Cardiac muscle cell (in vitro differentiated cells and primary cell): ENCODE results near the gene ATP11A. TPM values are rescaled to one million over a fixed set of nuclear protein-coding genes. Genes with fewer than 3 reads are reported as not detected.

Experiments used
- DNase-seq, 2 donors: peaks; one replicate each; pipeline versions ENCODE4 v3.0.0 to v3.0.0-alpha.2; 2010 to 2017; ENCODE audit warnings: low read depth in 1 of 2, low spot score in 1 of 2
- H3K27ac ChIP-seq: fragments of 200-600 bp; sonication (generic); 2 replicates; pipeline ENCODE4 v1.5.1; 2016
- H3K27me3 ChIP-seq: fragments of 200-600 bp; sonication (generic); 2 replicates; pipeline ENCODE4 v1.6.0; 2016; ENCODE audit warnings: control low read depth
- H3K36me3 ChIP-seq: fragments of 200-600 bp; sonication (generic); 2 replicates; pipeline ENCODE4 v1.5.1; 2016; ENCODE audit warnings: control low read depth
- H3K4me1 ChIP-seq: fragments of 200-600 bp; sonication (generic); 2 replicates; pipeline ENCODE4 v1.8.1; 2017; ENCODE audit warnings: low read depth, mild to moderate bottlenecking, mixed run types
- H3K4me3 ChIP-seq: fragments of 200-600 bp; sonication (generic); 2 replicates; pipeline ENCODE4 v1.5.1; 2016; ENCODE audit warnings: mild to moderate bottlenecking
- H3K9me3 ChIP-seq: fragments of 200-600 bp; sonication (generic); 2 replicates; pipeline ENCODE4 v1.5.1; 2017; ENCODE audit warnings: low read depth, mild to moderate bottlenecking, control low read depth
- polyA plus RNA-seq: library from polyadenylated mRNA; unstranded; fragments of >200 nt; fragmentation: Nextera tagmentation; extraction: Ambion mirVana; gene quantifications from 2 replicates; pipeline ENCODE4 v1.2.1, GENCODE V29; 2016
- total RNA-seq: library from RNA; depleted of rRNA; stranded (reverse); fragments of >200 nt; gene quantifications from 2 replicates; pipeline ENCODE4 v1.2.3, GENCODE V29; 2016
- TF ChIP-seq, protein P1 (sequence below): IDR thresholded peaks from 2 replicates; pipeline ENCODE4 v1.5.1; 2012; ENCODE audit warnings: low read depth, mild to moderate bottlenecking, low read length

Gene ATP11A
- total and polyA plus RNA-seq, 2 experiments from 2014 or later: 38.0 to 42.9 TPM

DNA sequence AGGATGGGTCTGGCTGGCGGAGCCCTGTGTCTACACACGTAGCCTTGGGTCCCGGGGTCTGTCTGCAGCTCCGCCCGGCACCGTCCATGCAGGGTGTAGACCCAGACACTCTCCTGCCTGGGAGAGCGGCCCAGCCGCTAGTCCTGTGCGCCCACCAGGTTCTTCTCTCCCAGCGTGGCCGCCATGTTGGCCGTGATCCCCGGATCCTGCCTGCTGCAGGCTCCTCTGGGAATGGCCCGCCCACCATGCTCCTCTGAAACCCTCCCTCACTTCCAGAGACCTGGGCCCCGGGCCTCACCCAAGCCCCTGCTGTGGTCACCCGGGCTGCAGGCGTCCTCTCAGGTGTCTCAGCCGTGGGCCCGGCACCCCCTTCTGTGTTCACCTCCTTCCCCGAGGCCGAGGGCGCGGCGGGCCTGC lies 221.5 kb downstream of the ATP11A start:
- no peaks in the 10 kb centered on the region for H3K36me3 ChIP-seq
- DNase-seq: no peak
- TF ChIP-seq, protein P1, sequence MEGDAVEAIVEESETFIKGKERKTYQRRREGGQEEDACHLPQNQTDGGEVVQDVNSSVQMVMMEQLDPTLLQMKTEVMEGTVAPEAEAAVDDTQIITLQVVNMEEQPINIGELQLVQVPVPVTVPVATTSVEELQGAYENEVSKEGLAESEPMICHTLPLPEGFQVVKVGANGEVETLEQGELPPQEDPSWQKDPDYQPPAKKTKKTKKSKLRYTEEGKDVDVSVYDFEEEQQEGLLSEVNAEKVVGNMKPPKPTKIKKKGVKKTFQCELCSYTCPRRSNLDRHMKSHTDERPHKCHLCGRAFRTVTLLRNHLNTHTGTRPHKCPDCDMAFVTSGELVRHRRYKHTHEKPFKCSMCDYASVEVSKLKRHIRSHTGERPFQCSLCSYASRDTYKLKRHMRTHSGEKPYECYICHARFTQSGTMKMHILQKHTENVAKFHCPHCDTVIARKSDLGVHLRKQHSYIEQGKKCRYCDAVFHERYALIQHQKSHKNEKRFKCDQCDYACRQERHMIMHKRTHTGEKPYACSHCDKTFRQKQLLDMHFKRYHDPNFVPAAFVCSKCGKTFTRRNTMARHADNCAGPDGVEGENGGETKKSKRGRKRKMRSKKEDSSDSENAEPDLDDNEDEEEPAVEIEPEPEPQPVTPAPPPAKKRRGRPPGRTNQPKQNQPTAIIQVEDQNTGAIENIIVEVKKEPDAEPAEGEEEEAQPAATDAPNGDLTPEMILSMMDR: no peak
- H3K4me3 ChIP-seq: no peak overlapping the region
- no peaks in the 10 kb centered on the region for H3K4me1 ChIP-seq
- no peaks in the 10 kb centered on the region for H3K9me3 ChIP-seq
- H3K27ac ChIP-seq: no peak overlapping the region
- no peaks in the 10 kb centered on the region for H3K27me3 ChIP-seq

DNA sequence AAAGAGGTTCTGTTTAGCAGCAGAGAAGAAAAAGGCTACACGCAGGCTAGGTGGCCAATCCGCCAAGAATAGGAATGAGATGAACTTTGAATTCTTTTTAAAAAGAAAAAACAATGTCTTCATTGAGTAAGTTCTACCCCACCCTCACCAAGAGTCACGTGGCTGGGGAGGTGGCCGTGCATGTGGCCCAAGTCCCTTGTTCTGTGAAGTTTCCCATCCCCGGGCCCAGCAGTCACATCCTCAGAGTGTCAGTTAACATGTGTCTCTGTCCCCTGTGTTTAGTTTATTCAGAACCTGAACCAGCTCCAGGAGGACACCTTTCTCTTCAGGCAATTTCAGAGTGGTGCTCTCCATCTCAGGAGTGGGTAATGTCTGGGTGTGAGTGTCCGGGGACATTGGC lies 222.0 kb downstream of the ATP11A start:
- Histone ChIP-seq H3K4me1 (no peaks in the 10 kb centered on the region), H3K4me3 (no peak overlapping the region), H3K27ac (no peak overlapping the region), H3K36me3 (no peaks in the 10 kb centered on the region), H3K9me3 (no peaks in the 10 kb centered on the region), H3K27me3 (no peaks in the 10 kb centered on the region)
- DNase-seq: no peak
- TF ChIP-seq, protein P1: no peak

DNA sequence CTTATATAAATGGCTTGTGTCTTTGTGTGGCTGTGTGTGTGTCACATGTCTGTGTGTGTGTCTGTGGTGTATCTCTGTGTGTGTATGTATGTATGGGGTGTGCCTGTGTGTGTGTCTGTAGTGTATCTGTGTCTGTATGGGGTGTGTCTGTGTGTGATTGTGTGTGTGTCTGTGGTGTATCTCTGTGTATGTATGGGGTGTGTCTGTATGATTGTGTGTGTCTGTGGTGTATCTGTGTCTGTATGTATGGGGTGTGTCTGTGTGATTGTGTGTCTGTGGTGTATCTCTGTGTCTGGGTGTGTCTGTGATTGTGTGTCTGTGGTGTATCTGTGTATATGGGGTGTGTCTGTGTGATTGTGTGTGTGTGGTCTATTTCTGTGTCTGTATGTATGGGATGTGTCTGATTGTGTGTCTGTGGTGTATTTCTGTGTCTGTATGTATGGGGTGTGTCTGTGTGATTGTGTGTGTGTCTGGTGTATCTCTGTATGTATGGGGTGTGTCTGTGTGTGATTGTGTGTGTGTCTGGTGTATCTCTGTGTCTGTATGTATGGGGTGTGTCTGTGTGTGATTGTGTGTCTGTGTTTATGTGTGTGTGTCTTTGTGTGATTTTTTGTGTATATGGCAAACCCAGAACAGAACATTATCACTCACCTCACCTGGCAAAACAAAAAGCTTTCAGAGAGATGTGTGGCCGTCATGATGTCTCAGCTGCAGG lies 223.0 kb downstream of the ATP11A start:
- no peak overlapping the region for H3K27ac ChIP-seq
- TF ChIP-seq, protein P1: no peak
- no peak overlapping the region for H3K4me3 ChIP-seq
- H3K36me3 ChIP-seq: no peaks in the 10 kb centered on the region
- H3K4me1 ChIP-seq: no peaks in the 10 kb centered on the region
- DNase-seq: no peak
- no peaks in the 10 kb centered on the region for H3K9me3 ChIP-seq
- no peaks in the 10 kb centered on the region for H3K27me3 ChIP-seq

DNA sequence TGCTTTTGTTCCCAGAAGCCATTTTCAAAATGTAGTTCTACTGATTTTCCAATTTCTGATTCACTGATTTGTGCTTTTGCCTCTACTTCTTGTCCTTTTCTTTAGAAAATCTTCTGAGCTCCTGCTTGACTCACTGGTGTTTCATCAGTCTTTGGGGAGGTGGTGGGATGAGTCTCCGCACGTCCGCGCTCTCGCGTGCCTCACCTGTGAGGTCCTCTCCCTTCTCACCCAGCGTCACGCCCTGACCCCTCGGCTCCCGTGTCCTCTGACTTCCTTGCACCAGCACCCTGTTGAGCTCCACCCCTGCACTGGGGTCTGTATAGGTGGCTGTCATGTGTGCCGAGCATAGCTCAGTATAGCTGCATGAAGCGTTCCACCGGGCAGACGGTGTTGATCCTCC lies 226.5 kb downstream of the ATP11A start:
- Histone ChIP-seq H3K27ac (no peak overlapping the region), H3K36me3 (no peaks in the 10 kb centered on the region), H3K4me1 (no peaks in the 10 kb centered on the region), H3K9me3 (no peaks in the 10 kb centered on the region), H3K4me3 (no peak overlapping the region), H3K27me3 (no peaks in the 10 kb centered on the region)
- no peak for DNase-seq
- TF ChIP-seq, protein P1: no peak

DNA sequence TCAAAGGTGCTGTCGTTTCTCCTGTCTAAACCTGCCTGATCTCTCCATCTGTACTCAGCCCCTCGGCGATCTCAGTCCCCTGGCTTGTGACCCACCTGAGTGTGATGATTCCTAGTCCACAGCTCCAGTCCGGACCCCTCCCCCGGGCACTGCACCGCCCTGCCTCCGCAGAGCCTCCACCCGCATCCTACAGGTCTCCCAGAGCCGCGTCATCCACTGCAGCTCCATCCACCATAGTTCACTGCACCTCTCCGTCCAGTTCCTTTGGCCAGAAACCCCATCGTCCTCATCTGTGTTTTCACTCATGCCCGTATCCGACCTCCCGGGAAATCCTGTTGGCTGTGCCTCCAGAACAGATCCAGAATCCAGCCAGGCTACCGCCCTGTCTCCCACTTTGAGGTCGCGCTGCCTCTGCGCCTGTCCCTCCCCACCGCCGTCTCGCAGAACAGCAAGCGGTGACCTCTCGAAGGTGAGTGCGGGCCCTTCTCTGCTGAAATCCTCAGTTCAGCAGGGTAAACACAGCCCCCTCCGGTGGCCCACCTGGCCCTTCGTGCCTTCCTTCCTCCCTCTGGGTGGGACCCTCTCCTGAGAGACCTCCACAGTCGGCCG lies 227.3 kb downstream of the ATP11A start:
- no peaks in the 10 kb centered on the region for H3K4me1 ChIP-seq
- no peak for DNase-seq
- no peak overlapping the region for H3K27ac ChIP-seq
- no peaks in the 10 kb centered on the region for H3K9me3 ChIP-seq
- no peak overlapping the region for H3K4me3 ChIP-seq
- H3K36me3 ChIP-seq: no peaks in the 10 kb centered on the region
- H3K27me3 ChIP-seq: no peaks in the 10 kb centered on the region
- TF ChIP-seq, protein P1: no peak
